IMR-90 (cell line): ENCODE measurements around the gene DMD. TPM values are rescaled to one million over a fixed set of nuclear protein-coding genes. Genes with fewer than 3 reads are reported as not detected.

Experiments
- ATAC-seq: fragments of 200-7000 bp; cut with Tn5 transposase; 2 replicates; pipeline ENCODE4 v1.9.1; 2020; ENCODE audit warnings: low read depth, mild to moderate bottlenecking, moderate library complexity
- BruUV-seq: library from RNA; stranded (reverse); fragments of 400-500 nt; replicated peaks from 2 replicates; lab custom pipeline; 2021; lab: Mats Ljungman, UMichigan
- CTCF ChIA-PET: fragments of 300-600 bp; formaldehyde crosslinking; extraction: SDS; loops from one replicate; lab custom pipeline; 2021; ENCODE audit warnings: antibody characterized with exemption; lab: Yijun Ruan, JAX
- POLR2A ChIA-PET: fragments of 300-600 bp; sonication (Branson Sonifier 250); formaldehyde crosslinking; loops from one replicate; lab custom pipeline; 2022; ENCODE audit warnings: antibody characterized with exemption; ENCODE audit not compliant: unreplicated experiment; lab: Charles Lee
- DNase-seq: peaks from one replicate; pipeline ENCODE4 v3.0.0; 2013
- H2AFZ ChIP-seq: replicated peaks from 2 replicates; pipeline ENCODE3; 2013; ENCODE audit warnings: low read length, mild to moderate bottlenecking; ENCODE audit not compliant: poor library complexity
- H2AK5ac ChIP-seq: 2 replicates; pipeline ENCODE4 v1.6.1; 2013; ENCODE audit warnings: low read depth, low read length, inconsistent platforms
- H2AK9ac ChIP-seq: replicated peaks from 2 replicates; pipeline ENCODE3; 2013; ENCODE audit warnings: mild to moderate bottlenecking, low read depth, low read length, moderate library complexity; ENCODE audit not compliant: poor library complexity
- H2BK120ac ChIP-seq: 2 replicates; pipeline ENCODE4 v1.6.1; 2013; ENCODE audit warnings: low read depth, low read length, inconsistent platforms
- H2BK15ac ChIP-seq: 3 replicates; pipeline ENCODE4 v1.6.1; 2013; ENCODE audit warnings: low read depth, low read length, inconsistent platforms
- H2BK20ac ChIP-seq: 2 replicates; pipeline ENCODE4 v1.6.1; 2013; ENCODE audit warnings: low read depth, mild to moderate bottlenecking, inconsistent platforms, low read length, moderate library complexity
- H2BK5ac ChIP-seq: 2 replicates; pipeline ENCODE4 v1.6.1; 2013; ENCODE audit warnings: mild to moderate bottlenecking, low read depth, low read length, inconsistent platforms; ENCODE audit not compliant: poor library complexity, severe bottlenecking
- H3K14ac ChIP-seq: replicated peaks from 2 replicates; pipeline ENCODE4 v1.6.1; 2013; ENCODE audit warnings: low read depth, low read length, inconsistent platforms
- H3K18ac ChIP-seq: 2 replicates; pipeline ENCODE4 v1.6.1; 2013; ENCODE audit warnings: low read depth, low read length, control low read depth
- H3K23ac ChIP-seq: 2 replicates; pipeline ENCODE4 v1.6.1; 2013; ENCODE audit warnings: low read depth, low read length, inconsistent platforms
- H3K27ac ChIP-seq: 2 replicates; pipeline ENCODE4 v1.5.1; 2013; ENCODE audit warnings: mild to moderate bottlenecking, control low read depth, low read length; ENCODE audit not compliant: insufficient read depth
- H3K27me3 ChIP-seq: 2 replicates; pipeline ENCODE4 v1.6.1; 2013; ENCODE audit warnings: low read length; ENCODE audit not compliant: control insufficient read depth, insufficient read depth
- H3K36me3 ChIP-seq: 2 replicates; pipeline ENCODE4 v1.6.1; 2013; ENCODE audit warnings: low read length, mixed read lengths; ENCODE audit not compliant: control insufficient read depth, insufficient read depth
- H3K4ac ChIP-seq: 2 replicates; pipeline ENCODE4 v1.6.1; 2013; ENCODE audit warnings: low read depth, low read length, inconsistent platforms
- H3K4me1 ChIP-seq: 2 replicates; pipeline ENCODE4 v1.6.1; 2013; ENCODE audit warnings: low read length, mixed read lengths; ENCODE audit not compliant: control insufficient read depth, insufficient read depth
- H3K4me2 ChIP-seq: 2 replicates; pipeline ENCODE4 v1.6.1; 2013; ENCODE audit warnings: low read depth, mild to moderate bottlenecking, control low read depth, low read length, moderate library complexity
- H3K4me3 ChIP-seq: 2 replicates; pipeline ENCODE4 v1.5.1; 2013; ENCODE audit warnings: low read depth, mild to moderate bottlenecking, control low read depth, low read length, moderate library complexity; ENCODE audit not compliant: insufficient read depth
- H3K56ac ChIP-seq: 2 replicates; pipeline ENCODE4 v1.6.1; 2013; ENCODE audit warnings: low read length, inconsistent platforms; ENCODE audit not compliant: insufficient read depth; ENCODE audit errors: extremely low read depth
- H3K79me1 ChIP-seq, 2 experiments: 2 replicates each; pipeline ENCODE4 v1.6.1; 2013; ENCODE audit warnings: low read length in 2 of 2, inconsistent platforms in 1 of 2, low read depth in 1 of 2
- H3K9ac ChIP-seq: 2 replicates; pipeline ENCODE4 v1.6.1; 2013; ENCODE audit warnings: low read depth, low read length, control low read depth
- H3K9me1 ChIP-seq: 2 replicates; pipeline ENCODE4 v1.6.1; 2013; ENCODE audit warnings: low read length, inconsistent platforms; ENCODE audit not compliant: insufficient read depth
- H3K9me3 ChIP-seq: 2 replicates; pipeline ENCODE4 v1.6.1; 2013; ENCODE audit warnings: low read length; ENCODE audit not compliant: control insufficient read depth, insufficient read depth
- H4K20me1 ChIP-seq: 2 replicates; pipeline ENCODE4 v1.6.1; 2013; ENCODE audit warnings: low read length, inconsistent platforms; ENCODE audit not compliant: insufficient read depth
- H4K5ac ChIP-seq: 2 replicates; pipeline ENCODE4 v1.6.1; 2013; ENCODE audit warnings: mild to moderate bottlenecking, low read depth, low read length, control low read depth
- H4K8ac ChIP-seq, 2 experiments: 2 replicates each; pipeline ENCODE4 v1.6.1; 2013; ENCODE audit warnings: low read depth in 2 of 2, low read length in 2 of 2, control low read depth in 1 of 2, inconsistent platforms in 1 of 2
- H4K91ac ChIP-seq: 2 replicates; pipeline ENCODE4 v1.6.1; 2013; ENCODE audit warnings: low read depth, low read length, inconsistent platforms; ENCODE audit not compliant: insufficient read depth
- BHLHE40 ChIP-seq: fragments of 150-350 bp; IDR thresholded peaks from 2 replicates; pipeline ENCODE4 v1.6.1; 2016; ENCODE audit warnings: mild to moderate bottlenecking, low read depth, low read length
- CEBPB ChIP-seq: IDR thresholded peaks from 2 replicates; pipeline ENCODE4 v1.6.1; 2012; ENCODE audit warnings: low read depth, low read length, improper control_type of control experiment
- ELK1 ChIP-seq: fragments of 150-350 bp; IDR thresholded peaks from 2 replicates; pipeline ENCODE4 v1.6.1; 2016; ENCODE audit warnings: low read depth, mild to moderate bottlenecking, low read length, moderate library complexity, borderline replicate concordance
- FOS ChIP-seq: fragments of 150-350 bp; IDR thresholded peaks from 2 replicates; pipeline ENCODE4 v1.6.1; 2016; ENCODE audit warnings: low read depth, low read length
- MAFK ChIP-seq: IDR thresholded peaks from 2 replicates; pipeline ENCODE4 v1.6.1; 2012; ENCODE audit warnings: low read depth, low read length, improper control_type of control experiment
- MAZ ChIP-seq: IDR thresholded peaks from 2 replicates; pipeline ENCODE4 v1.6.1; 2012; ENCODE audit warnings: low read depth, mild to moderate bottlenecking, low read length, improper control_type of control experiment, moderate library complexity, borderline replicate concordance
- MXI1 ChIP-seq: IDR thresholded peaks from 2 replicates; pipeline ENCODE4 v1.6.1; 2012; ENCODE audit warnings: low read depth, mild to moderate bottlenecking, low read length, moderate library complexity, borderline replicate concordance
- NFE2L2 ChIP-seq: fragments of 150-350 bp; IDR thresholded peaks from 2 replicates; pipeline ENCODE4 v1.6.1; 2016; ENCODE audit warnings: low read depth, mild to moderate bottlenecking, low read length
- POLR2A ChIP-seq: IDR thresholded peaks from 2 replicates; pipeline ENCODE4 v1.6.1; 2012; ENCODE audit warnings: mild to moderate bottlenecking, low read depth, low read length
- RCOR1 ChIP-seq: IDR thresholded peaks from 2 replicates; pipeline ENCODE4 v1.6.1; 2012; ENCODE audit warnings: mild to moderate bottlenecking, low read length, improper control_type of control experiment; ENCODE audit not compliant: insufficient replicate concordance
- RFX5 ChIP-seq: IDR thresholded peaks from 2 replicates; pipeline ENCODE4 v1.8.0; 2012; ENCODE audit warnings: low read depth, mild to moderate bottlenecking, low read length, moderate library complexity
- SMC3 ChIP-seq: fragments of 150-350 bp; IDR thresholded peaks from 2 replicates; pipeline ENCODE4 v1.6.1; 2016; ENCODE audit warnings: low read depth, mild to moderate bottlenecking, antibody characterized with exemption, low read length, moderate library complexity
- WGBS, 2 experiments: methylation state at CpG; one replicate each; pipeline versions ENCODE4 v1.1.5 to v1.1.7; 2013; ENCODE audit warnings: missing lambda C conversion rate in 2 of 2; ENCODE audit not compliant: insufficient read length in 1 of 2; ENCODE audit errors: extremely low coverage in 2 of 2; 5-methylcytosine and 5-hydroxymethylcytosine counted together
- dilution Hi-C: fragments of 300-500 bp; cut with HindIII; formaldehyde crosslinking; loops from one replicate; pipeline ENCODE4 v1.14.3; 2018; ENCODE audit warnings: low sequenced_read_pairs; ENCODE audit not compliant: unreplicated experiment
- in situ Hi-C: fragments of 300-500 bp; cut with MboI; formaldehyde crosslinking; loops from 3 replicates; pipeline ENCODE4 v1.14.3; 2019; ENCODE audit warnings: low sequenced_read_pairs, inconsistent platforms, mixed read lengths
- intact Hi-C: fragments of 100-400 bp; cut with micrococcal nuclease; formaldehyde crosslinking; loops from 2 replicates; pipeline ENCODE4 v1.10.0; 2022
- polyA plus RNA-seq, 3 experiments: library from polyadenylated mRNA; depleted of rRNA; stranded (reverse); fragments of >200 nt; gene quantifications; 2 replicates each; pipeline ENCODE4 v1.2.3, GENCODE V29; 2012; ENCODE audit warnings: low replicate concordance in 1 of 3
- total RNA-seq: library from RNA; depleted of rRNA; stranded (reverse); fragments of >200 nt; gene quantifications from 2 replicates; pipeline ENCODE4 v1.2.3, GENCODE V29; 2012

The DMD gene
- total and polyA plus RNA-seq, 2 of the 4 experiments (the other 2 are of a cell fraction): 6.6 to 11.8 TPM

GRCh38 chrX:31845003-31845402 lies 1366.3 kb downstream of the DMD start:
- Histone ChIP-seq H3K14ac (no peak overlapping the region), H3K4me3 (no peak overlapping the region), H3K27me3 (no peaks in the 10 kb centered on the region), H2BK20ac (no peak overlapping the region), H3K4ac (no peak overlapping the region), H4K5ac (no peak overlapping the region), H2AFZ (no peak overlapping the region), H3K9me3 (no peaks in the 10 kb centered on the region), H2AK9ac (no peak overlapping the region), H3K4me2 (no peak overlapping the region), H4K91ac (no peak overlapping the region), H2AK5ac (no peak overlapping the region), H3K56ac (no peak overlapping the region), H3K36me3 (no peaks in the 10 kb centered on the region), H3K79me1 (no peaks in the 10 kb centered on the region), H3K18ac (no peak overlapping the region), H3K23ac (no peak overlapping the region), H3K9ac (no peak overlapping the region), H2BK15ac (no peak overlapping the region), H3K27ac (no peak overlapping the region), H4K8ac (no peak overlapping the region), H4K20me1 (no peaks in the 10 kb centered on the region), H2BK120ac (no peak overlapping the region), H3K4me1 (no peaks in the 10 kb centered on the region), H2BK5ac (no peak overlapping the region), H3K9me1 (no peaks in the 10 kb centered on the region)
- in situ Hi-C loops (no loop called here), intact Hi-C loops (loop anchor here (5.0 kb wide), 1 partner anchor 1658 kb away; no protein-coding TSS in a partner anchor), dilution Hi-C loops (no loop called here)
- TF ChIP-seq ELK1: no peak
- TF ChIP-seq BHLHE40: no peak
- TF ChIP-seq RFX5: no peak
- no peak for TF ChIP-seq RCOR1
- no peak for TF ChIP-seq MXI1
- no peak for TF ChIP-seq SMC3
- TF ChIP-seq MAZ: no peak
- TF ChIP-seq NFE2L2: no peak
- TF ChIP-seq FOS: no peak
- no peak for TF ChIP-seq CEBPB
- no peak for TF ChIP-seq POLR2A
- TF ChIP-seq MAFK: no peak
- DNase-seq (no peak), ATAC-seq (no peak)
- ChIA-PET POLR2A (no interaction called here), CTCF (no interaction called here)
- WGBS, 2 experiments: no CpG with 5 or more reads among the region's 1 CpG
- no TSS peak for BruUV-seq
